ENCODE results near the gene PUM1.
"Not testable (repeated sequence)": the region's sequence is repeated elsewhere in the genome, so short reads cannot be mapped to it uniquely, and the experiment has no call there.

Gene PUM1

DNA sequence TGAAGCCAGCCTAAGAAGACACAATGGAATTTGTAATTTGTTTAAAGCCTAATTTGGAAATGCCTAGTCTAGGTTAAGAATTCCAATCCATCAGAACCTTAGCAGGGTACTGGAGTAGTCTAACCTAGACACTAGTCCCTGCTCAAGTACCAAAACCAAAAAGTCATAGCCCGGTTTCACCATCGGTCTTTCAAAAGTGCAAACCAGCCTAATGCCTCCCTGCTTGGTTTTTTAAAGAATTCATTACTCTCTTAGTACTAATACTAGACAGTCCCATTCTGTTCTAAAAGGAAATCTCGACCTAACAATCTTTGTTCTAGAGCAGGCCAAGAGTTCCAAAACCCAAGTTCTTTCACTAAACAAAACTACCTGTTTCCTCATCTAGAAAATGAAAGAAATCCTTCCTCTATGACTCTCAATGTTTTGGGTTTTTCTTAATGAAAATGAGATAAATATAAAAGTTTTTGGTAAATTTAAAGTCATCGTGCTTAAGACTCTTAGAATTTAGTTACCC is 2.6 kb downstream of the PUM1 start:
- DNase-seq = no peak

DNA sequence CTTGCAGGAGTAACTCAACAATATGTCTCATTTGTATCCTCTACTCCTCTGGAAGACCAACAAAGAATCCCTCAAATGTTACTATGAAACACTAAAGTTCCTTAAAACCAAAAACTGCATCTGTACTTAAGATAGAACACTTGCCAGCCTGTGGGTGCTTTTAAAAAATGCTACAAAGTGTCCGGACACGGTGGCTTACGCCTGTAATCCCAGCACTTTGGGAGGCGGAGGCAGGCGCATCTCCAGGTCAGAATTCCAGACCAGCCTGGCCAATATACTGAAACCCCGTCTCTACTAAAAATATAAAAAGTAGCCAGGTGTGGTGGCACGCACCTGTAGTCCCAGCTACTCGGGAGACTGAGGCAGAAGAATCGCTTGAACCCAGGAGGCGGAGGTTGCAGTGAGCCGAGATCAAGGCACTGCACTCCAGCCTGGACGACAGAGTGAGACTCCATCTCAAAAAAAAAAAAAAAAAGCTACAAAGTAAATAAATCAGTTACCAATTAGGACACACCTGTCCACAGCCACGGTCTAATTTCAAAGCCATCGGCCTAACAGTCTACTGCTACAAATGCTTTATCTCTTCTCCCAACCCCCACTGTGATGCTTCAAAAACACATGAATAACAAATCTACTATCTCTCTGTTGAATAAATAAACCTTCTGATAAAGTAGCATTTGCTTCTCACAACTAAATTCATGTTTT is 3.2 kb downstream of the PUM1 start:
- not testable (repeated sequence) for DNase-seq

DNA sequence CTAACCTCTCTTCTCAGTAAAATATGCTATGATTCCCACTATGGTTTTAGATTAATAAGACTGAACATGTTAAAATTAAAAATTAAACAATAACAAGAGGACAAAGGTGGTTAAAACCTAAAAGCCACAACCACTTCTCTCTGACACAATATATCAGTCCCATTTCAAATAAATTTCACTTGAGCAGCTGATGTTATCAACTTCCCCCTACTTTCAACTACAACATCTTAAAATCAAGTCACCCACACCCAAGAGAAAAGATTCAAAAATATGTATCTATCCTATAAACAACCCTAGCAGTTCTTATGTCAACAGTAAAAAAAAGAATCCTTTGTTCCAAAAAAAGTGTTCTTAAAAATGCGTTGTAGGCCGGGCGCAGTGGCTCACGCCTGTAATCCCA is 7.5 kb downstream of the PUM1 start:
- no peak for DNase-seq

DNA sequence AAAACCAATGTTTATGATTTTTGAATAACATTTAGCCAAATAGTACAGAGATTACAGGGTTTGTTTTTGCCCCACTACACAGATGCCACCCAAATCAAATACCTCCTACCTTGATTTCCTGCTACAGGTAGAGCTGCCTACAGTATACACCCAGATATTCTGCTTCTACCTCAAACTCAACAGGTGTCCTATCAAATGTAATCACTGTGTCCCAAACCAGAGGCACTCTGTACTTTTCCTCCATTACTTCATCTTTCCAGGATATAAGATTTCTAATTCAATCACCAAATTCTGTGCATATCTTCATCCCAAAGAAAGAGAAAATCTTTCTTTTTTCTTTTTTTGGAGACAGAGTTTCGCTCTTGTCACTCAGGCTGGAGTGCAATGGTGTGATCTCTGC is 9.6 kb downstream of the PUM1 start:
- DNase-seq = no peak

DNA sequence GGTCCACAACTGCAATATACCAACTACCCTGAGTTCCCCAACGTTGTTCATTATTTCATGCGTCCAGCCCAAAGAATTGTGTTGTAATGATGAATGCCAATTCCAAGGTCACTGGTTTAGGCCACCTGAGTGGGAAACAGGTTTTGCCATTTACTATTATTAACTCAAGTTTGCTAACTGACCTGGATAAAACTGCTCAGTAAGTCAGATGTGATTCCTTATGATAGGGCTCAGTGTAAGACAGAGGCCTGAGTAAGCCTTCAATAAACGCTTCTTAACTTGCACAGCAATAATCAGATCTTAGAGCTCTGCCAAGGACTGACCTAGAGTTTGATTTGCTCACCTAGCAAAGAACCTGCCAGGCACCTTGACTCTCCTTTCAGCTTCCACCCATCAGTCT is 10.0 kb downstream of the PUM1 start:
- DNase-seq = no peak

DNA sequence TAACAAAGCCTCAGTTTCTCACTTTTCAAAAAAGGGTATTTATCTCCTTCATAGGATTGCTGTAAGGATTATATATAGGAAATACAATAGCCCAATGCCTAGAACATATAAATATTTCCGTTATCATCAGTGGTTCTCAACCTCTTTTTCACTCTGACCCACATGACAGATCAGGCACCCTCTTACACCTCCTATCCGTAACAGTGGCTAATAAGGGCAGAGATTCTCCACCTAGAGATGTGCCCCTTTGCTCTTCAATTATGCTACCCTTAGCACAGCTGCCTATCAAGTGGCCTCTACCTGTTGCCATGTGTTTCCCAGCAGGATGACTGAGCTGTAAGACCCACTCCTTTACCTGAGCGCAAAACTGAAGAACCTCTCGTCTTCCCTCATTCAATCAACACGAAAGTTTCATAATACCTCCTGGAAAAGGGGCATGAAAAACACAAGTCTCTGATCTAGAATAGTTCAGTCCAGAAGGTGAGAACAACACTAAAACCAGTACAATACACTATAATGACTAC is 10.5 kb downstream of the PUM1 start:
- no peak for DNase-seq

DNA sequence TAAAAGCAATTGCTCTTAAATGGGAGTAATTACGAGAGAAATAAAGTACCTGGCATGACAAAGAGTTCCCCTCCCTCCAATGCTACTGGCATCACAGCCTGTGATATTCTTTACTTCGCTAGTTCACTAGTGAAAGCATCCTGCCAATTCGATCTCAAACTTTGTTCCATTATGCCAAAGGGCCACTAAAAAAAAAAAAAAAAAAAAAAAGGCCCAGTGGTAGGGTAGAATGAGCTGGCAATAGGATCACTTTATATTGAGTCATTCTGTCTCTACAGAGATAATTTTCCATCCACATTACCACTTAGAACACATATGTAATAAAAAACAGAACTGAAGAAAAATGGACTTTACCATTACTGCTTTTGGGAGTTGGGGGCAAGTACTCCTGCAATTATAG is 11.2 kb downstream of the PUM1 start:
- no peak for DNase-seq

DNA sequence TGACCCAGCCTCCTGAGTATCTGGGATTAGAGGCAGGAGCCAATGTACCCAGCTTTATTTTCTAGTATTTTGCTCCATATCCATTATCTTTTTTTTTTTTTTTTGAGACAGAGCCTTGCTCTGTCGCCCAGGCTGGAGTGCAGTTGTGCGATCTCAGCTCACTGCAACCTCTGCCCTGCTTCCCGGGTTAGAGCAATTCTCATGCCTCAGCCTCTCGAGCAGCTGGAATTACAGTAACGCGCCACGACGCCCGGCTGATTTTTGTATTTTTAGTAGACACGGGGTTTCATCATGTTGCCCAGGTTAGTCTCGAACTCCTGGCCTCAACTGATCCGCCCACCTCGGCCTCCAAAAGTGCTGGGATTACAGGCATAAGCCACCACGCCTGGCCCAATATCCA is 12.9 kb downstream of the PUM1 start:
- not testable (repeated sequence) for DNase-seq

DNA sequence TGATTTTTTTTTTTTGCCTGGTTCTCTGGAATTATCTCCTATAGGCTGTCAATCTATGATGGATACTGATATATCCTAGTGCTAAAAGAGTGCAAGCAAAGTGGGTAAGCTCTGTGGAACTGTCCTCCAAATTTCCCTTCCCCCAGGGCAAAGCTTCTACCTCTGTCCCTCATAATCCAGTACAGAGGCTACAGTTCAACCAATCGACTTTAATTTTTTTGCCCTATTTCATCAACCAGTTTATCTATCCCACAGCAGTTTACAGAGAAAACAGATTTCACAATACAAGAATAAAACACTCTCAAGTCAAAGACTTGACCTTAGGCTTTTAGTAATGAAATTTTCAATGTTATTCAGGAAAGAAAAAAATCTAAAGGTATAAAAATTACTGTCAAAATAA is 13.9 kb downstream of the PUM1 start:
- DNase-seq = no peak

DNA sequence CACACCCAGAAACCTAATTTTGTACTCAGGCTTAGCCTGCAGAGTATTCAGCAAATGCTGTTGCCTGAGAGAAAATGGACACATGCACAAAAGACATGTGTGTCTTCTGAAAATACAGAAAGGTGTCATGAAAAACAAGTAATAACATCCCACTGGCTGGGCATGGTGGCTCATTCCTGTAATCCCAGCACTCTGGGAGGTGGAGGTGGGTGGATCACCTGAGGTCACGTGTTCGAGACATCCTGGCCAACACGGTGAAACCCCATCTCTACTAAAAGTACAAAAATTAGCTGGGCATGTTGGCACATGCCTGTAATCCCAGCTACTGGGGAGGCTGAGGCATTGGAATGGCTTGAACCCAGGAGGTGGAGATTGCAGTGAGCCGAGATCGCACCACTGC is 18.0 kb downstream of the PUM1 start:
- DNase-seq = not testable (repeated sequence)

DNA sequence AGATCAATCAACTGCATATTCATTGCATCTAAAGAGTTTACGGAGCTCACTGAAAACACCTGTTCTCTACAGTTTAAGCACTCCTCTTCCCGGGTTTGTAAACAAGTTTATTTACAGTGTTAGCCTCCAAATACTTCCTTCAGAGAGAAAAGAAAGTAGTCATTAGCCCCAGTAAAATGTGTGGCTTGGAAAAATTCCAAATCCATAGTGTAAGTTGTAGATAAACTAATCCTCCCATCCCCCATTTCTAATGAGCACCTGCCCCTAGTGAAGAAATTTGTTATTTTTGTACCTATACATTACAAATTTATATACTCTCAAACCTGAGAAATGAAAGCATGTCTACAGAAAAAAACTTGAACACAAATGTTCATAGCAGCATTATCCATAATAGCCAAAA is 21.9 kb downstream of the PUM1 start:
- DNase-seq = no peak

DNA sequence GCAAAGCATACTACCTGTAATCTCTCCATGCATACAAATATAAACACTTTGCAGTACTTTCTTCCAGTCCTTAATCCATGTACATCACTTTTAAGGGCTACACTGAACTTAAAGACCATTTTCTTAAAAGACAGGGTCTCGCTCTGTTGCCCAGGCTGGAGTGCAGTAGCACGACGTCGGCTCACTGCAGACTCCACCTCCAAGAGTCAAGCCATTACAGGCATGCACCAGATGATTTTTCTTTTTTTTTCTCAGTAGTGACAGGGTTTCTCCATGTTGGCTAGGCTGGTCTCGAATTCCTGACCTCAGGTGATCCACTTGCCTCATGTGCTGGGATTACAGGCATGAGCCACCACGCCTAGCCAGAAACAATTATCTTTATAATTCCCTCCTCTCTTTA is 22.9 kb downstream of the PUM1 start:
- no peak for DNase-seq

DNA sequence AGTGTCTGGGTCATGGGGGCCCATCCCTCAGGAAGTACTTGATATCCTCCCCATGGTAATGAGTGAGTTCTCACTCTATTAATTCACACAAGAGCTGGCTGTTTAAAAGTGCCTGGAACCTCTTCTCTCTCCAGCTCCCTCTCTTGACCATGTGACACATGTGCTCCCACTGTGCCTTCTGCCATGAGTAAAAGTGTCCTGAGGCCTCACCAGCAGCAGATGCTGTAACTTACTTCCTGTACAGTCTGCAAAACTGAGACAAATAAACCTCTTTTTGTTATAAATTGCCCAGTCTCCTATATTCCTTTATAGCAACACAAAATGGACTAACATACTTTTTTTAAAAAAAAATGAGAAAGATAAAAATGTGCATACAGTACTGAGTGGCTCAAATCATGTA is 24.0 kb downstream of the PUM1 start:
- no peak for DNase-seq

DNA sequence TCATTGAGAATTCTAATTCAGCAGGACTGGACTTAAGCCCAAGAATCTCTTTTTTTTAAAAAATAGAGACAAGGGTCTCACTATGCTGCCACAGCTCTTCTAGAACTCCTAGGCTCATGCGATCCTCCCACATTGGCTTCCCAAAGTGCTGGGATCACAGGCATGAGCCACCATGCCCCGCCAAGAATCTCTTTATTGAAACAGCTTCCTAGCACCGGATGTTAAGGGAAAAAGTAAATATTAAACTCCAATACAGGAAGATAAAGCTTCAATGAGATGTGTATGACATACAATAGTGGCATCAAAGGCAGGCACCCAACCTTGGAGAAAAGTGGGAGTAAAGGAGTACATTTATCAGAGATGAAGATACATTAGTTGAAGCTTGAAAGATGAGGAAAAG is 25.5 kb downstream of the PUM1 start:
- DNase-seq = no peak

DNA sequence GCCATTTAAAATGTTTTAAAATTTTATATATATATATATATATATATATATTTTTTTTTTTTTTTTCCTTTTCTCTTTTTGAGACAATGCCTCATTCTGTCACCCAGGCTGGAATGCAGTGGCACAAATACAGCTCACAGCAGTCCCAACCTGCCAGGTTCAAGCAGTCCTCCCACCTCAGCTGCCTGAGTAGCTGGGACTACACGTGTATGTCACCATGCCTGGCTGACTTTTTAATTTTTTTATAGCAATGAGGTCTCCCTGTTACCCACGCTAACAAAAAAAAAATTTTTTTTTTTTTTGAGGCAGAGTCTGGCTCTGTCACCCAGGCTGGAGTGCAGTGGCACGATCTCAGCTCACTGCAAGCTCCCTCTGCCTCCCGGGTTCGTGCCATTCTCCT is 26.6 kb downstream of the PUM1 start:
- DNase-seq = not testable (repeated sequence)

DNA sequence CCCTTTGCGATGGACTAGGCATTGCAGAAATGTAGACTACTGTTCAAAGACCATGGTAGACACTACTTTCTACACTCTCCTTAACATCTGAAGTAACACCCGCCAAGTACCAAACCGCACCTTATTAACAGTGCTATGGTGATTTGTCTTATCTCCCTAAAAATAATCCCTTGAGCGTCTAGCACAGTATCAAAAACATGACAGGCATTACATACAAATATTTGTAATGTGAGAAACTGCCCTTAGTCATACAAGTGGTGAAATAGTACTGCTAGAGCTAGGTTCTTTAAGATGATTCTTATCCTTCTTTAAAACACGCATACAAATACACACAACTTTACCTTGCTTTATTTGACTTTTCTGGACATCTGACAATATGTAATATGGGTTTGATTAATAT is 27.2 kb downstream of the PUM1 start:
- no peak for DNase-seq

DNA sequence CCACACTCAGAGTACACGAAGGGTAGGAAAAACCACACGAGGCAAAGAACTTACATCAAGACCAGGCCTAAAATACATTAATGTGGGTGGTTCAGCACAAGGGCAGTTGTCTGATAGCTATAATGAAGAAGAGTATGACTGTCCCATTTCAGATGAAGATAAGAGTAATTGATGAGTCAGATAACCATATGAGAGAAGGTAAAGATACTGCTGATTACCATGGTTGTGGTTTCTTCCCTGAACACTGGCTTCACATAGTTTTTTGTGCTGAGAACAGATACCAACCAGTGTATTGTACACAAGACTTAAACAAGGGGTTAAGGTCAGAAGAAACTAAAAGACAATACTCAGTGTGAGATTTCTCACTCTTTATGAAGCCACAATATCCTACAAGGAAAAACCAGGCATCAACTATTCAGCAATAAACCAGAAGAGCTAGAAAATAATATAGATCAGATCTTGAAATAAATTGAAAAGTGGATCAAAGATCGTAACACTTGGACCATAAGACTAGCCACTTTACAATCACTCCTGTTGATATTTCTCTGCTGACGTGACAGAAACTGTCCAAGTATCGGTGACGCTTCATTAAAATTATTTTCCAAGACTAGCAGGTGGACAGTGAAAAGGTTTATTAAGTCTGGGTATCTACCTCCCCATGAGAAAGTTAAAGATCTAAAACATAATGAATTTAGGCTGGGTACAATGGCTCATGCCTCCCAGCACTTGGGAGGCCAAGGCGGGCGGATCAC is 28.6 kb downstream of the PUM1 start:
- no peak for DNase-seq

DNA sequence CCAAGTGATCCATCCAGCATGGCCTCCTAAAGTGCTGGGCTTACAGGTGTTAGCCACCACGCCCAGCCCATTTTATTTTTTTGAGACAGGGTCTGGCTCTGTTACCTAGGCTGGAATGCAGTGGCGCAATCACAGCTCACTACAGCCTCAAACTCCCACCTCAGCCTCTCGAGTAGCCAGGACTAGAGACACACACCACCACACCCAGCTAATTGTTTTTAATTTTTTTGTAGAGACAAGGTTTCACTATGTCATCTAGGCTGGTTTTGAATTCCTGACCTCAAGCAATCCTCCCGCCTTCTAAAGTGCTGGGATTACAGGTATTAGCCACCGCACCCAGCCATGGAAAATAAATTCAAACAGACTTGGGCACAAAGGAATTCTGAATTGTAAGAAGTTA is 31.9 kb downstream of the PUM1 start:
- no peak for DNase-seq

DNA sequence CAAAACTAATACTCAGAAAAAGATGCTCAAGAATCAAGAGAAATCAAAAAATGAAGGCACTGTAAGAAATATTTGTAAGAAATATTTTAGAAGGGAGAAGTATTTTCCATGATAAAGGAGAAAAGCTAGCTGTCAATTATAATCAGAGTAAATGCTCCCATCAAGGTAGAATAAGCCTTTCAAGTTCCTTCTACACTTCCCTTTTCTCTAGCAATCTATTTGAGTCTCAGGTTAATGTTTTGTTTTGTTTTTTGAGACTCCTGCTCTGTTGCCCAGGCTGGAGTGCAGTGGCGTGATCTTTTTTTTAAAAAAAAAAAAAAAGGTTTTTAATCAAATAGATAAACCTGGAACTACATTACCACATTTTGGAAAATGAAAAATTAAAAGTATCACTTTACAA is 33.3 kb downstream of the PUM1 start:
- DNase-seq = no peak

DNA sequence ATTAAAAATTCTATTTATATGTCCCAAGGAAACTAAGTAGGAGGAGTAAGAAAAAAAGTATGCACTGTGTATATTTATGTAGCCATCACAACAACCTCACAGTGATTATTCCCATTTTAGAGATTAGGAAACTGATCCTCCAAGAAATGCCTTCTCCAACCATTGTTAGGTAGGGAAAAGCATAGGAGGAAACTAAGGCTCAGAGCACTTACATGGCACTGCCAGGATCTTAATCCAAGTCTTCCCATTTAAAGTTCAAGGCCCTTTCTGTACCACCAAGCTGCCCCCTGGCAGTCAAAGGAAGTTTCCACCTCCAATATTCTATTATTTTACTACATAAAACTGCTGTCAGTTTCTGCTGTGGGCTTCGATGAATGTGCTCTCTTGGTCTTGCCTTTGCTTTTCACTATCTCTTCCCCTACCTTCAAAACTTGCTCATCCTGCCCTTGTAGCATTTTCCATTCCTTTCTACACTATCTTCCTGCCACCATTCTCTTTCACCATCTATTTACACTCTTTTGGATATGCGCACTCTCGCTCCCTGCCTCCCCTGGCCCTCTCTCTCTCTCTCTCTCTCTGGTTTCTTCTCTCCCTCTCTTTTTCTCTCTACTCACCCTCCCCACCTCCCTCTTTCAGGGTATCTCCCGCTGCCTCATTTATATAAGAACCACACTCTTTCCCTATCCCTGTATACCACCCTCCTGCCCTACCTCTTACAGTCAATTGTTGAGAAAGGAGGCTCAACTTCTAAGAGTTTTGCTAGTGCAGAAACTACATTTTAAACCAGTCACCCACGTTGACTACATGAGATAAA is 34.0 kb downstream of the PUM1 start:
- no peak for DNase-seq

DNA sequence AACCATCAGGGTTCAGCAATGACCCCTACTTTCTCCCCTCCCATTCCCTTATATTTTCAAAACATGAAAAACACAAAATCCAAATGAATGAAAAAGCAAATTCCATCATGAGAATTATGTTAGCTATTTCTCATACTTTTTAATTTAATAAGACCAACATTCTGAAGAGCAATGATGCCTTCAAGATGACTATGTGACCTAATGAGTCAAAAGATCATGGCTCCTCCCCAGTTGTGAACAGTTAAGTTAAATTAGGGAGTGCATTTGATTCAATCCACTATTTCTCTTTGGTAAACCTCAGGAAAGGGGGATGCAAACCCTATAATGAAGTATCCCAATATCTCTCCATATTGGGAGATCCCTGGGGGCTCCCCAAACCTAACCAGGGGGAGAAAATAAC is 36.5 kb downstream of the PUM1 start:
- DNase-seq = no peak

DNA sequence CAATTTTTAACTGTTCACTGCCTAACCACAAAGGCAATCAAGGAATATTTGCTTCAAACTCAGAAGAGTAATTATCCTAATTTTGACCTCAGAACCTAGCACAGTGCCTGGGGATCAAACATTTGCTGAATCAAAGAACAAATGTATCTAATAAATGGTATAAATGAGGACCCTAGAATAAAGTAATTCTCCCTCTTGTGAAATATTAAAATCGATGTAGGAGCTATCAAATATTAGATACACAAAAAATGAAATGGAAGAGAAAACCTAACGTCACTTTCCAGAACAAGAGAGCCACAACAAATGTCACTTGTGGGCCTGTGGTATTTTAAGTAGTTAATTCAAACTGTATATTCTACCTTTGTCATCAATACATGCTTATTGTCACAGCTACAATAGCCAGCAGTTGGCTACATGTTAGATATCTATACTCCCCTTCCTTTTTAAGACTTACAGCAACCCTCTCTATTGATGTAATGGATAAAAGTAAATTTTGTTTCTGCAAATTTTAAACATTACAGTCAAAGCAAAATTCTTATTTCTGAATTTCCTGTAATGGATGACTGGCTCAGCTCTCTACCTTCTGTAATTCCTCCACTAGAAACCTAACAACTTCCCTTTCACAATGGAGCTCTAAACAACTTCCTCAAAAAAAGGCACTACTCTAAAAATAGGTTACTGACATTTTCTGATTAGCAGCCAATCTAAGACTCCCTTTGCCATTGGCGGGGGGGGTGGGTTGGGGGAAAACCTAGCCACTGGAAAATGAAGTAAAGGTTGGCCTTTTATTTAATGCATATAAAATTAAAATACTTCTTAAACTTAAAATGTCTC is 37.6 kb downstream of the PUM1 start:
- DNase-seq = no peak

All from effector CD8-positive, alpha-beta T cell (primary cell).